HG02870 (cell line): Measurements from ENCODE around the gene GPR6.

Experiments used
- ATAC-seq: cut with Tn5 transposase; IDR thresholded peaks from one replicate; pipeline ENCODE4 v1.9.1; 2021; ENCODE audit warnings: mild to moderate bottlenecking, moderate library complexity; ENCODE audit not compliant: unreplicated experiment

GPR6 gene

DNA sequence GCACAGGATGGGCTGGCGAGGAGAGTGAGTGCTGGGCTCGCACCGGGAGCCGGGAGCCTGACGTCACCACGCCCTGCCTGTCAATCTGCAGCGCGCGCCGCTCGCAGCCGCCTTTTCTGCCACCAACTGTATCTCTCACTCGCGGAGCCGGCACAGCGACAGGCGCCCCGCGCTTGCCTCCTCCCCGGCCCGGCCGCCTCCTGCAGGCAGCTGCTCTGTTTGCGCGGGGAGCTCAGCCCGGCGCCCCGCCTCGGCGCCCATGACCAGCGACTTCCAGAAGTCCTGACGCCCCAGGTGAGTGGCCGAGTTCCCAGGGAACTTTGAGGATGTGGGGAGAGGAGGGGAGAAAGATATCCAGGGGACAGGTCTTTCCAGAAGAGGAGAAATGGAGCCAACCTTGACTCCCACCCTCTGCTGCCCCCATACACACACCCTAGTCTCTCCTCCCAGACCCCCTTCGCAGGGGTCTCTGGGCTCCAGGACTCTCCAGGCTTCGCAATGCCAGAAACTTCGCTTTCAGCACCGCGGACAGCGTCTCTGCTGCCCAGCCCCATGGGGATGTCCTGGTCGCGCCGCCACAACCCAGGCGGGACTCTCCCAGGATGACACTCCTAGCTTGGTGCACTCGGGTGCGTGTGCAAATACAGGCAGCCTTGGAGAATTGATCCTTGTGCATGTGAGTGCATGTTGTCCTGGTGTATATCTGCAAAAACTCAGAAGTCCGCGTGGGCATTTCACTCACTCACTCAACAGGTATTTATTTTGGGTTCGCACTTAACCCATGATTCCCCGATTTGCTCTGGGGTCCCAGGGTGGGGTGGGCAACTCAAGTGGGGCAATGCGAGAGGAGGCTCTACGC, at the start of gene GPR6:
TSS of gene GPR6 (plus strand) at position 138 of the 859 bp plus-strand sequence. CDS start 802 bp downstream, outside the sequence.
- no peak for ATAC-seq

- ATAC-seq: no peak
Measured at GRCh38 chr6:109934293-109934692, 43.8 kb upstream of the GPR6 start.

DNA sequence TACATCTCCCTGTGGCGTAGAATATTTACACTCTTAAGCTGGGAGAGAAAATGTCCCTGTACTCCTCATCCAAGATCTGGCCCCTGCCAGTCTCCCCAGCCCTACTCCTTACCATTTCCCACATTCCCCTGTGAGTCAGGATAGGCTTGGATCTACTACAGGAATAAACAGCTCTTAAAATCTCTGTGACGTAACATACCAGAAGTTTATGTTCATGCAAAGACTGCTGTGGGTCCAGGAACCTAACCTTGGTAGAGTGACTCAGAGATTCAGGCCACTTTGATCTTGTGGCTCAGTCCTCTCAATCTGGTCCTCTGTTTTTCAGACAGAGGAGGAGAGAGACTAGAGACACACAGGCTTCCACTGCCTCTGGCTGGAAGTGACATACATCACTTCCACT, 38.5 kb upstream of the GPR6 start:
- ATAC-seq: no peak

DNA sequence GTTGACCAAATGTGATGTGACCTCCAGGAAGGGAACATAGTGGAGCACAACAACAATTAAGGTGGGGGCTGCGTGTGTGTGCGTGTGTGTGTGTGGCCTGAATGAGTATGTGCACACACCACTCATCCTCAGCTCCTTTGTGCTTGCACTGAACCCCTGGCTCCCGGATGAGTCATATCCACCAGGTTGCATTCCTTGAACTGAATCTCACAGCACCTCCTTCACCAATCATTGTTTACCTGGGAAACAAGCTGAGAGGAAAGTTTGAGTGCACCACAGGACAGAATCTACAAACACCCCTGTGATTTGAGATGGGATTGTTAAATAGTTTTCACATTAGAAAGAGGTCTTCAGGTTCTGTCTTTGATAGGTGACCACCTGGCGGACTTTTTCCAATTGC, 33.7 kb upstream of the GPR6 start:
- no peak for ATAC-seq

- no peak for ATAC-seq
Measured at GRCh38 chr6:109945091-109945490, 33.0 kb upstream of the GPR6 start.

- ATAC-seq: no peak
Measured at GRCh38 chr6:109946979-109947378, 31.1 kb upstream of the GPR6 start.

GRCh38 chr6:109949281-109950065, 28.6 kb upstream of the GPR6 start:
- ATAC-seq: no peak

- ATAC-seq: no peak
Measured at GRCh38 chr6:109955491-109955890, 22.6 kb upstream of the GPR6 start.

- no peak for ATAC-seq
Measured at GRCh38 chr6:109958626-109959025, 19.5 kb upstream of the GPR6 start.

DNA sequence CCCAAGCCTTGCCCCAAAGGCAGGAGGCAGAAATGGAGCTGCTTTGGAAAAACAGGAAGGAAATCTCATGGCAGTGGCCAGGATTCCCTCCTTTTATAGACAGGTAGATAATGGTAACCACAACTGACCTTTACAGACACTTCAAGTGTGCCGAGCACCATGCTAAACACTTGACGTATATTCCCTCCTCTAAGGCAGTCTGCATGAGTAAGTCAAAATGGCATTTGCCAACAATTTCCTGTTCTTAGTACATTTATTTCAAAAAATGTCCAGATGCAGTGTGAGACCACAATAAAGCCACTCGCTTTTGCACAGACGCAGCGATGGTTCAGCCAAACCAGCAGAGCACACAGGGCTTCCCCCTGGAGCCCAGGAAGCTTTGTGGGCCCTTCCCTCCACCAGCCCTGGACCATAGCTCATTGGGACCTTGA, 16.5 kb upstream of the GPR6 start:
- ATAC-seq: no peak

GRCh38 chr6:109962271-109962670, 15.8 kb upstream of the GPR6 start:
- ATAC-seq: no peak

DNA sequence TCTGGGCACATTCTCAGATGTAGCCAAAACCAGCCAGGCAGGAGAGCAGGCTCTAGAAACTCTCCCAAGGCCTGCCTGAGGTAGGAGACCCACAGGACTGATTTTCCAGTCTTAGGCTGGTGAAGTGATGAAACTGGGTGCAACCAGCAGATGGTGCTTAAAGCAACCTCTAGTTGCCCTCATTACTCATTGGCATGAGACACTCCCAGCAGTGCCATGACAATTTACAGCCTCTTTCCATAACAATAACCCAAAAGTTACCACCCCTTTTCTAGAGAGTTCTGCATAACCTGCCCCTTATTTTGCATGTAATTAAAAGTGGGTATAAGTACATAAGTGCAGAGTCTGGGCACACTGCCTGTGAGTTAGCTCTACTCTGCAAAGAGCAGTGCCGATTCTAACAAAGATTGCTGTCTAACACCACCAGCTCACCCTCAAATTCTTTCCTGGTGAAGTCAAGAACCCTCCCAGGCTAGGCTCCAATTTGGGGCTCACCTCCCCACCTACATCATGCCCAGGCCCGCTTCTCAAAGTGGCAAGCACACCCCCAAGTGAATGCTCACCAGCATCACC, 14.4 kb upstream of the GPR6 start:
- ATAC-seq: no peak

DNA sequence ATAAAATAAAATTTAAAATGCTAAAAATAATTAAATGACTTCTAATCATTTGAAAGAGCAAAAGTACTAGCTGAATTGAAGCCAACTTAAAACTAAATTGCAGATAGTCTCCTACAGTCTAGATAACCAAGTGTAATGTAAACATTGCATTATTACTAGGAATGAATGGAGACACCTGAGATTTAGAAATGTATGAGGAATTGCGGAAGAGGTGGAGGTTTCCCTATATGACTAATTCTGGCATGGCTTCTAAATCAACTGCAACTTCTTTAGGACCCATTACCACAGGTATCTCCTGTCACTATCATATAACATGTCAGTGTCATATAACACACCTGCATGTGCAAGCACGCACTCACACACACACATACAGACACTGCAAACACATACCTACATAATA, 13.2 kb upstream of the GPR6 start:
- no peak for ATAC-seq

DNA sequence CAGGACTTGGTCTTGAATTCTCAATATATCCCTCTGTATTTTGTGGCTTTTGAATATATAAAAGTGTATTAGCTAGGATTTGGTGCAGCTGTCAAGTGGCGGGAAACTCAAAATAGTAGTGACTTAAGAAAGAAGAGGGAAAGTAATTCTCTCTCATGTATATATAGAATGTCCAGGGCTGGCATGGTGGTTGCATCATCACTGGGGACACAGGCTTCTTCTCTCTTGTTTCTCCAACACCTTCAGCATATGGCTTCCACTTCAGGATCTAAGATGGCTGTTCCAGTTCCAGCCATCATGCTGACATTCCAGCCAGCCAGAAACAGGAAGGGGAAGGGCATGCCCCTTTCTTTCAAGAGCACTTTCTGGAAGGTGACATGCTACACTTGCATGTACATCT, 11.8 kb upstream of the GPR6 start:
- no peak for ATAC-seq

- no peak for ATAC-seq
Measured at GRCh38 chr6:109977791-109978173, 329 bp upstream of the GPR6 start.

DNA sequence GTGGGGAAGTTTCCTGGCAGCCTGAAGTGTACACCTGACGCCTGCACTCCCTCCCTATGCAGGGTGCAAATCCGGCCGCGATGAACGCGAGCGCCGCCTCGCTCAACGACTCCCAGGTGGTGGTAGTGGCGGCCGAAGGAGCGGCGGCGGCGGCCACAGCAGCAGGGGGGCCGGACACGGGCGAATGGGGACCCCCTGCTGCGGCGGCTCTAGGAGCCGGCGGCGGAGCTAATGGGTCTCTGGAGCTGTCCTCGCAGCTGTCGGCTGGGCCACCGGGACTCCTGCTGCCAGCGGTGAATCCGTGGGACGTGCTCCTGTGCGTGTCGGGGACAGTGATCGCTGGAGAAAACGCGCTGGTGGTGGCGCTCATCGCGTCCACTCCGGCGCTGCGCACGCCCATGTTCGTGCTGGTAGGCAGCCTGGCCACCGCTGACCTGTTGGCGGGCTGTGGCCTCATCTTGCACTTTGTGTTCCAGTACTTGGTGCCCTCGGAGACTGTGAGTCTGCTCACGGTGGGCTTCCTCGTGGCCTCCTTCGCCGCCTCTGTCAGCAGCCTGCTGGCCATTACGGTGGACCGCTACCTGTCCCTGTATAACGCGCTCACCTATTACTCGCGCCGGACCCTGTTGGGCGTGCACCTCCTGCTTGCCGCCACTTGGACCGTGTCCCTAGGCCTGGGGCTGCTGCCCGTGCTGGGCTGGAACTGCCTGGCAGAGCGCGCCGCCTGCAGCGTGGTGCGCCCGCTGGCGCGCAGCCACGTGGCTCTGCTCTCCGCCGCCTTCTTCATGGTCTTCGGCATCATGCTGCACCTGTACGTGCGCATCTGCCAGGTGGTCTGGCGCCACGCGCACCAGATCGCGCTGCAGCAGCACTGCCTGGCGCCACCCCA, 1.2 kb downstream of the GPR6 start:
- no peak for ATAC-seq

DNA sequence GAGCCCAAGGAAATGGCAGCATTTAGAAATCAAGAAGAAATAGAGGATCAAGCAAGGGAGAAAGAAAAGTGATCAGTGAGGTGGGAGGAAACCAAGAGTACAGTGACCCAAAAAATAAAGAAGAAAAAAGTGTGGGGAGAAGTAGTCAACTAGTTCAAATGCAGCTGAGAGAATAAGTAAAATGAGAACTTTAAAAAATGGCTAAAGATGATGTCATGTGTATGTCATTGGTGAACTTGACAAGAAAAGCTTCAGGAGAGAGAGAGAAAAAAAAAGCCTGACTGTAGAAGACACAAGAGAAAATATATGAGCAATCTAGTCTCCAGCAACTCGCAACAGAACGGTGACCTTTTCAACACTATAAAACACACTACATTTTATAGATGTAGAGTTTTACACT, 6.3 kb downstream of the GPR6 start:
- ATAC-seq: no peak

DNA sequence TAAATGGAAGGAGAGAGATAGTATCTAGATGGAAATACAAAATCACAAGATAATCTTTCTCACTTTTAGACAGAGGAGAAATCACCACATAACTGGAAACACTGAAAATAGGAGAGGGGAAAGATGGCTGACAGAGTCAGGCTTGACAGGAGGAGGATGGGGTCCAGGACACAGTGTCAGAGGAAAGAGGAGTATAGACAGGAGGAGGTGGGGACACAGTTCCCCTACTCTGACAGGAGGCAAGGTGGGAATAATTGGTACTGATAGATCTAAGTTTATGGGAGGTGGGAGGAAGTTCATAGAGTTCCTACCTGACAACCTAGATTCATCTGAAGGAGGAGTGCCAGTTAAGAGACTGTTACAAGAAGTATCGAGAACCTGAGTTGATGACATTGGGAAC, 9.1 kb downstream of the GPR6 start:
- no peak for ATAC-seq

- ATAC-seq: no peak
Measured at GRCh38 chr6:109991201-109992101, 13.3 kb downstream of the GPR6 start.
